H9 (cell line): ENCODE results near the gene TIRAP. TPM values are rescaled to one million over a fixed set of nuclear protein-coding genes. Genes with fewer than 3 reads are reported as not detected.

Source experiments
- DNase-seq: peaks from one replicate; pipeline ENCODE4 v3.0.0-alpha.2; 2017
- H2AFZ ChIP-seq: one replicate; pipeline ENCODE4 v1.6.1; 2013; ENCODE audit warnings: mild to moderate bottlenecking, low read length, control low read depth, moderate library complexity
- H2AK5ac ChIP-seq: 2 replicates; pipeline ENCODE4 v1.6.1; 2013; ENCODE audit warnings: low read length, control low read depth, mixed read lengths; ENCODE audit not compliant: insufficient read length
- H2BK120ac ChIP-seq: one replicate; pipeline ENCODE4 v1.6.1; 2013; ENCODE audit warnings: low read depth, mild to moderate bottlenecking, low read length, control low read depth, inconsistent platforms; ENCODE audit not compliant: poor library complexity, severe bottlenecking
- H2BK12ac ChIP-seq: 2 replicates; pipeline ENCODE4 v1.6.1; 2013; ENCODE audit warnings: low read length, control low read depth, mixed read lengths, low read depth; ENCODE audit not compliant: insufficient read length
- H2BK15ac ChIP-seq: 2 replicates; pipeline ENCODE4 v1.6.1; 2013; ENCODE audit warnings: low read depth, low read length, control low read depth
- H2BK20ac ChIP-seq: one replicate; pipeline ENCODE4 v1.6.1; 2013; ENCODE audit warnings: low read depth, mild to moderate bottlenecking, low read length, control low read depth, inconsistent platforms; ENCODE audit not compliant: poor library complexity, severe bottlenecking
- H2BK5ac ChIP-seq: 2 replicates; pipeline ENCODE4 v1.6.1; 2013; ENCODE audit warnings: low read length, control low read depth, mixed read lengths; ENCODE audit not compliant: insufficient read length
- H3K14ac ChIP-seq: 2 replicates; pipeline ENCODE4 v1.6.1; 2013; ENCODE audit warnings: low read length, control low read depth; ENCODE audit not compliant: insufficient read depth
- H3K18ac ChIP-seq: 2 replicates; pipeline ENCODE4 v1.6.1; 2013; ENCODE audit warnings: low read depth, mild to moderate bottlenecking, mixed read lengths, low read length, control low read depth; ENCODE audit not compliant: insufficient read length
- H3K23ac ChIP-seq: 2 replicates; pipeline ENCODE4 v1.6.1; 2013; ENCODE audit warnings: low read length, control low read depth, mixed read lengths, low read depth; ENCODE audit not compliant: insufficient read length
- H3K23me2 ChIP-seq: 2 replicates; pipeline ENCODE4 v1.6.1; 2013; ENCODE audit warnings: low read depth, mild to moderate bottlenecking, mixed read lengths, low read length, control low read depth; ENCODE audit not compliant: insufficient read length, poor library complexity, severe bottlenecking
- H3K27ac ChIP-seq: 2 replicates; pipeline ENCODE4 v1.5.1; 2013; ENCODE audit warnings: low read length, control low read depth, mixed read lengths, low read depth; ENCODE audit not compliant: insufficient read length
- H3K27me3 ChIP-seq: 2 replicates; pipeline ENCODE4 v1.6.1; 2013; ENCODE audit warnings: low read length, control low read depth, inconsistent platforms; ENCODE audit not compliant: insufficient read depth
- H3K4ac ChIP-seq: 2 replicates; pipeline ENCODE4 v1.6.1; 2013; ENCODE audit warnings: low read depth, mild to moderate bottlenecking, control low read depth, inconsistent platforms, low read length, moderate library complexity
- H3K4me1 ChIP-seq: 2 replicates; pipeline ENCODE4 v1.6.1; 2013; ENCODE audit warnings: low read length, control low read depth, inconsistent platforms; ENCODE audit not compliant: insufficient read depth
- H3K4me2 ChIP-seq: 2 replicates; pipeline ENCODE4 v1.6.1; 2013; ENCODE audit warnings: low read length, control low read depth, mixed read lengths; ENCODE audit not compliant: insufficient read length, insufficient read depth
- H3K56ac ChIP-seq: 2 replicates; pipeline ENCODE4 v1.6.1; 2013; ENCODE audit warnings: low read depth, mild to moderate bottlenecking, mixed read lengths, low read length, control low read depth; ENCODE audit not compliant: insufficient read length
- H3K79me1 ChIP-seq: 2 replicates; pipeline ENCODE4 v1.6.1; 2013; ENCODE audit warnings: low read depth, mild to moderate bottlenecking, moderate library complexity, low read length, control low read depth, inconsistent platforms; ENCODE audit not compliant: insufficient read depth, poor library complexity, severe bottlenecking
- H3K79me2 ChIP-seq: 2 replicates; pipeline ENCODE4 v1.6.1; 2013; ENCODE audit warnings: low read length, control low read depth, inconsistent platforms; ENCODE audit not compliant: insufficient read depth
- H3K9ac ChIP-seq: 2 replicates; pipeline ENCODE4 v1.6.1; 2013; ENCODE audit warnings: low read length, control low read depth, mixed read lengths; ENCODE audit not compliant: insufficient read length; ENCODE audit errors: extremely low read depth
- H3K9me3 ChIP-seq: one replicate; pipeline ENCODE4 v1.6.1; 2013; ENCODE audit warnings: low read depth, low read length, inconsistent platforms; ENCODE audit not compliant: control insufficient read depth
- H3T11ph ChIP-seq: one replicate; pipeline ENCODE4 v1.6.1; 2013; ENCODE audit warnings: mild to moderate bottlenecking, low read length, control low read depth, inconsistent platforms
- H4K20me1 ChIP-seq: one replicate; pipeline ENCODE4 v1.6.1; 2013; ENCODE audit not compliant: control insufficient read depth, insufficient read length, insufficient read depth
- H4K5ac ChIP-seq: 2 replicates; pipeline ENCODE4 v1.6.1; 2013; ENCODE audit warnings: low read depth, mild to moderate bottlenecking, mixed read lengths, low read length, control low read depth; ENCODE audit not compliant: insufficient read length
- H4K8ac ChIP-seq: replicated peaks from 2 replicates; pipeline ENCODE4 v1.6.1; 2013; ENCODE audit warnings: low read length, control low read depth, mixed read lengths, low read depth; ENCODE audit not compliant: insufficient read length
- H4K91ac ChIP-seq: 2 replicates; pipeline ENCODE4 v1.6.1; 2013; ENCODE audit warnings: low read depth, mild to moderate bottlenecking, moderate library complexity, mixed read lengths, low read length, control low read depth; ENCODE audit not compliant: insufficient read length
- H3K27ac Mint-ChIP-seq, 3 experiments: 2 replicates in 2 of 3; 3 replicates in 1 of 3; pipeline ENCODE4 v1.8.0; 2020 to 2021; ENCODE audit warnings: mixed read lengths in 3 of 3, mild to moderate bottlenecking in 1 of 3, moderate library complexity in 1 of 3
- H3K27me3 Mint-ChIP-seq: 2 replicates; pipeline ENCODE4 v1.8.0; 2021; ENCODE audit warnings: low read depth, mild to moderate bottlenecking, moderate library complexity, mixed read lengths
- H3K36me3 Mint-ChIP-seq, 3 experiments: 2 replicates in 2 of 3; 3 replicates in 1 of 3; pipeline ENCODE4 v1.8.0; 2020 to 2021; ENCODE audit warnings: low read depth in 3 of 3, mixed read lengths in 3 of 3; ENCODE audit not compliant: insufficient read depth in 1 of 3
- H3K4me1 Mint-ChIP-seq, 2 experiments: 2 replicates each; pipeline ENCODE4 v1.8.0; 2020; ENCODE audit warnings: mixed read lengths in 2 of 2
- H3K4me3 Mint-ChIP-seq, 2 experiments: 2 replicates in 1 of 2; 3 replicates in 1 of 2; pipeline ENCODE4 v1.8.0; 2020 to 2021; ENCODE audit warnings: mild to moderate bottlenecking in 2 of 2, mixed read lengths in 2 of 2, moderate library complexity in 1 of 2
- H3K9me3 Mint-ChIP-seq, 2 experiments: 2 replicates in 1 of 2; 3 replicates in 1 of 2; pipeline ENCODE4 v1.8.0; 2020; ENCODE audit warnings: mild to moderate bottlenecking in 2 of 2, mixed read lengths in 2 of 2, moderate library complexity in 1 of 2
- WGBS: extraction: QIAGEN DNeasy Blood & Tissue Kit; methylation state at CpG from one replicate; pipeline ENCODE4 v1.1.7; 2013; ENCODE audit warnings: missing lambda C conversion rate, low lambda C conversion rate, mixed read lengths; ENCODE audit not compliant: insufficient read length; ENCODE audit errors: extremely low coverage; 5-methylcytosine and 5-hydroxymethylcytosine counted together
- total RNA-seq: library from RNA; stranded (reverse); gene quantifications from 2 replicates; pipeline ENCODE4 v1.2.1, GENCODE V29; 2021
- TF ChIP-seq, protein P1 (sequence below): fragments of 200-600 bp; sonication (generic); conservative IDR thresholded peaks from 3 replicates; pipeline ENCODE4 v1.8.0; 2021; ENCODE audit warnings: antibody characterized with exemption, mild to moderate bottlenecking

TIRAP gene
- total RNA-seq, 1 experiment from 2014 or later: 7.0 TPM

DNA sequence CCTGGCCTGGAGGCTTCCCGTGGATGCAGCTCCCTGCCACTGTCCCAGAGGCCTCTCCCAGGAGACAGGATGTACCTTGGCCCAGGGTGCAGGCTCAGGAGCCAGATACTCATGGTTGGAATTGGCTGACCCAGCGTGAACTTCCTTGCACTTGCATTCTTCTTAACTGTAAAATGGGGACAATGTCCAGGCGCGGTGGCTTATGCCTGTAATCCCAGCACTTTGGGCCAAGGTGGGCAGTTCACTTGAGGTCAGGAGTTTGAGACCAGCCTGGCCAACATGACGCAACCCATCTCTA, 52.5 kb downstream of the TIRAP start:
- Histone ChIP-seq H2BK120ac (no peak overlapping the region), H3K9ac (no peak overlapping the region), H3T11ph (no peak overlapping the region), H3K23ac (no peak overlapping the region), H2BK5ac (no peak overlapping the region), H3K27me3 (no peaks in the 10 kb centered on the region), H3K79me1 (no peaks in the 10 kb centered on the region), H3K4me1 (no peaks in the 10 kb centered on the region; the same call in 1 of the 2 replicates), H3K79me2 (no peaks in the 10 kb centered on the region), H4K5ac (no peak overlapping the region), H4K91ac (no peak overlapping the region), H3K9me3 (no peaks in the 10 kb centered on the region), H2AFZ (no peak overlapping the region), H2AK5ac (no peak overlapping the region), H3K56ac (no peak overlapping the region), H3K27ac (no peak overlapping the region), H2BK12ac (no peak overlapping the region), H4K8ac (no peak overlapping the region), H3K14ac (no peak overlapping the region), H2BK15ac (no peak overlapping the region), H3K4me2 (no peak overlapping the region), H3K18ac (no peak overlapping the region), H2BK20ac (no peak overlapping the region), H3K23me2 (no peaks in the 10 kb centered on the region), H3K4ac (no peak overlapping the region), H4K20me1 (peaks cover 3% of the 10 kb centered on the region)
- H3K4me3 Mint-ChIP-seq: no peak overlapping the region
- peaks cover 17 to 47% (median 30%) of the 10 kb centered on the region in 3 experiments; a peak in 6 of 7 replicates for H3K36me3 Mint-ChIP-seq
- WGBS: no CpG with 5 or more reads among the region's 5 CpGs
- no peak overlapping the region; a peak in 1 of 7 replicates for H3K27ac Mint-ChIP-seq
- no peak for DNase-seq
- peaks cover 13 to 14% of the 10 kb centered on the region in 2 experiments for H3K4me1 Mint-ChIP-seq
- TF ChIP-seq, protein P1, sequence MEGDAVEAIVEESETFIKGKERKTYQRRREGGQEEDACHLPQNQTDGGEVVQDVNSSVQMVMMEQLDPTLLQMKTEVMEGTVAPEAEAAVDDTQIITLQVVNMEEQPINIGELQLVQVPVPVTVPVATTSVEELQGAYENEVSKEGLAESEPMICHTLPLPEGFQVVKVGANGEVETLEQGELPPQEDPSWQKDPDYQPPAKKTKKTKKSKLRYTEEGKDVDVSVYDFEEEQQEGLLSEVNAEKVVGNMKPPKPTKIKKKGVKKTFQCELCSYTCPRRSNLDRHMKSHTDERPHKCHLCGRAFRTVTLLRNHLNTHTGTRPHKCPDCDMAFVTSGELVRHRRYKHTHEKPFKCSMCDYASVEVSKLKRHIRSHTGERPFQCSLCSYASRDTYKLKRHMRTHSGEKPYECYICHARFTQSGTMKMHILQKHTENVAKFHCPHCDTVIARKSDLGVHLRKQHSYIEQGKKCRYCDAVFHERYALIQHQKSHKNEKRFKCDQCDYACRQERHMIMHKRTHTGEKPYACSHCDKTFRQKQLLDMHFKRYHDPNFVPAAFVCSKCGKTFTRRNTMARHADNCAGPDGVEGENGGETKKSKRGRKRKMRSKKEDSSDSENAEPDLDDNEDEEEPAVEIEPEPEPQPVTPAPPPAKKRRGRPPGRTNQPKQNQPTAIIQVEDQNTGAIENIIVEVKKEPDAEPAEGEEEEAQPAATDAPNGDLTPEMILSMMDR: no peak
- no peaks in the 10 kb centered on the region for H3K27me3 Mint-ChIP-seq
- H3K9me3 Mint-ChIP-seq: no peaks in the 10 kb centered on the region
